Measurements from ENCODE around the gene FOXL1. TPM values are rescaled to one million over a fixed set of nuclear protein-coding genes. Genes with fewer than 3 reads are reported as not detected.

The FOXL1 gene
- total RNA-seq, 1 donor from 2014 or later = 0.81 TPM

DNA sequence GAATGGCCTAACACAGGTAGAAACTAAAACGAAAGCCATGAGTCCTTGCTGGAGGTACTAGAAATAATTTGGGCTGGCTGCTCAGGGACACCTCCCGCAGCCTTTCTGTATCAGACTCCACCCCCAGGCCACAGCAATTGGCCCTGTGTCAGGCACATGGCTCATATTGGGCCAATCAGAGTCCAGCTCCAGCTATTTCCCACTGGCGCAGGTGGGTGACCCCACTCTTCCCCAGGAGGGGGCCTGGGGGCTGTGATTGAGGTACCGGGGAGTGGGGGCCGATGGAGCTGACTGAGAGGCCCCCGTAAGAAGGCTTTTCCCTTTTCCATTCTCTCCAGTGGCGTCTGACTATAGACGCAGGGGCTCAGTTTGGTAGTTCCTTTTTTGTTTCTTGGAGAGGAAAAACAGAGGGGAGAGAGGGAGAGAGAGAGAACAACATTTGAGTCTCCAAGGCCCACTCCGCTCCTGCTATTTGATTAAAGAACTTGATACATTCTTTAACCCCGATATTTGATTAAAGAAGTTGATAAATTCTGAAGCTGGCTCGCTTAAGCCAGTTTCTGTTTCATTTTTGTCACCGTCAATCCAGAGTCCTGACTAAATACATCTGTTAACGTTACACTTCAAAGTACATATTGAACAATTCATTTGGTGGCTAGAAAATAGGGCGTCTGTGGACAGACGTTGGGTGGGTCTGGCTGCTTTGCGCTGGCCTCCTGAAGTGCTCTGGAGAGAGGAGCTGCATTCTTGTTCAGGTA lies 26.3 kb downstream of the FOXL1 start:
- intact Hi-C loops (cut with DNase I) = no loop called here
- peaks cover 4% of the 10 kb centered on the region for H3K27me3 ChIP-seq
- H3K27ac ChIP-seq = no peak overlapping the region
- peak; percentile 78 for ATAC-seq
- no peaks in the 10 kb centered on the region for H3K4me1 ChIP-seq
- H3K36me3 ChIP-seq = no peaks in the 10 kb centered on the region
- TF ChIP-seq, protein P1, sequence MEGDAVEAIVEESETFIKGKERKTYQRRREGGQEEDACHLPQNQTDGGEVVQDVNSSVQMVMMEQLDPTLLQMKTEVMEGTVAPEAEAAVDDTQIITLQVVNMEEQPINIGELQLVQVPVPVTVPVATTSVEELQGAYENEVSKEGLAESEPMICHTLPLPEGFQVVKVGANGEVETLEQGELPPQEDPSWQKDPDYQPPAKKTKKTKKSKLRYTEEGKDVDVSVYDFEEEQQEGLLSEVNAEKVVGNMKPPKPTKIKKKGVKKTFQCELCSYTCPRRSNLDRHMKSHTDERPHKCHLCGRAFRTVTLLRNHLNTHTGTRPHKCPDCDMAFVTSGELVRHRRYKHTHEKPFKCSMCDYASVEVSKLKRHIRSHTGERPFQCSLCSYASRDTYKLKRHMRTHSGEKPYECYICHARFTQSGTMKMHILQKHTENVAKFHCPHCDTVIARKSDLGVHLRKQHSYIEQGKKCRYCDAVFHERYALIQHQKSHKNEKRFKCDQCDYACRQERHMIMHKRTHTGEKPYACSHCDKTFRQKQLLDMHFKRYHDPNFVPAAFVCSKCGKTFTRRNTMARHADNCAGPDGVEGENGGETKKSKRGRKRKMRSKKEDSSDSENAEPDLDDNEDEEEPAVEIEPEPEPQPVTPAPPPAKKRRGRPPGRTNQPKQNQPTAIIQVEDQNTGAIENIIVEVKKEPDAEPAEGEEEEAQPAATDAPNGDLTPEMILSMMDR (IDR thresholded peaks at IDR 0.05) = no peak
- no peak for DNase-seq
- H3K4me3 ChIP-seq = peak overlapping the region; percentile 37
- no peaks in the 10 kb centered on the region for H3K9me3 ChIP-seq

GRCh38 chr16:86605950-86606349 lies 27.6 kb downstream of the FOXL1 start:
- Histone ChIP-seq H3K9me3 (no peaks in the 10 kb centered on the region), H3K36me3 (no peaks in the 10 kb centered on the region), H3K4me3 (no peak overlapping the region), H3K4me1 (no peaks in the 10 kb centered on the region), H3K27ac (no peak overlapping the region), H3K27me3 (no peaks in the 10 kb centered on the region)
- DNase-seq = no peak
- TF ChIP-seq, protein P1 (IDR thresholded peaks at IDR 0.05) = no peak
- no peak for ATAC-seq
- intact Hi-C loops (cut with DNase I) = no loop called here

DNA sequence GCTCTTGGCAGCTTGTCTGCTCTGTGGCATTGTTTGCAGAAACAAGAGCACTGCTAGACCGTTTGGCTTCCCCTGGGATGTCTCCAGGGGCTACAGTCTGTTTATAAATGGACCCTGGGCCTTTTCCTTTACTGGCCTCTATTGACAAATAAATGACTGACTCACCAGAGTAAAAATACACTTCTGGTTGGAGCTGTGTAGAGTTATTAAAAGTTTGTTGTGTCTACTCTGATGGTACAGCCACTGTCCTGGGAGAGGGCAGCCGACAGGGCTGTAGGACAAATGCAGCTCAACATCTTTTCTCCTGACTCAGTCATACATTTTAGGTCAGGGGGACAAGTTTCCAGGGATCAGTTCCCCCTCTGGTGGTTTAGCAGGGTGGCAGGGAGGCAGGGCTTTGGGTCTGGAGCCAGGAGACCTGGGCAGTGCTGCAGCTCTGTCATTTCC lies 30.0 kb downstream of the FOXL1 start:
- ATAC-seq (no peak), DNase-seq (no peak)
- Histone ChIP-seq H3K27me3 (no peaks in the 10 kb centered on the region), H3K27ac (no peak overlapping the region), H3K4me1 (no peaks in the 10 kb centered on the region), H3K36me3 (no peaks in the 10 kb centered on the region), H3K4me3 (no peak overlapping the region), H3K9me3 (no peaks in the 10 kb centered on the region)
- intact Hi-C loops (cut with DNase I) = no loop called here
- TF ChIP-seq, protein P1 (IDR thresholded peaks at IDR 0.05) = no peak

DNA sequence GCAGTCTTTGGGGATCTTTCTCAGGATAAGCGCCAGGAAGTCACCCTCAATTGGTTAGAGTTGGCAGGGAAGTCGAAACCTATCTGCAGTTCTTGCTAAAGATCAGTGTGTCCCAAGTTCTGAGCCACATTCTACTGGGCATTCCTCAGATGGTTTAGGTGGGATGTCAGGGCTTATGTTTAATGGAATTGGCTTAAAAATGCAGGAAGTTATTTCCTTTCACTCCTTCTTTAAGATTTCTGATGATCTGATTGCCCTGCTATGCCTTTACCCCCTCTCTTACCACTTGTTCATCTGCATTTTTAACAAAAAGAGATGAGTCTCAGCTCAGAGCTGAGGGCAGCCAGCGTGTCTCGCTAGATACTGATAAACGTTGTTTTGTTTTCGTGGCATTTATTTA lies 30.8 kb downstream of the FOXL1 start:
- TF ChIP-seq, protein P1 (IDR thresholded peaks at IDR 0.05) = no peak
- ATAC-seq (no peak), DNase-seq (no peak)
- no peaks in the 10 kb centered on the region for H3K36me3 ChIP-seq
- no peaks in the 10 kb centered on the region for H3K27me3 ChIP-seq
- H3K27ac ChIP-seq = no peak overlapping the region
- intact Hi-C loops (cut with DNase I) = no loop called here
- no peak overlapping the region for H3K4me3 ChIP-seq
- H3K9me3 ChIP-seq = no peaks in the 10 kb centered on the region
- H3K4me1 ChIP-seq = no peaks in the 10 kb centered on the region

DNA sequence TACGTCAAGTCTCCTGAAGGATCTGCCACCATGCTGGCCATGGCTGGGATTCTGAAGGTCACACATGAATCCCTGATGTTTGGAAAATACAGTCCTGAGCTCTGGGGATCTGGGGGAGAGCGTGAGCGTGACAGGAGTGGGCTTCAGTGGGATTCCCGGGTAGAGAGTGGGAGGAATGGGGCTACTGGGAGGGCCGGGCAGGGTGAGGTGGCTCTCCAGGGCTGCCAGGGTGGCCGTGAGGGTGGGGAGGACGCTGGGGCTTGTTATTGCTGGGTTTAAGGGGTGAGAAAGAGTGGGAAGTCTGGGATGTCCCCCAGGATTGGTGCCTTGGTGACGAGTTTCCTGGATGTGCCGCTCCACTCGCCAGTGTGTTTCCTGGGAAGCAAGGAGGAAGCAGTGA lies 31.3 kb downstream of the FOXL1 start:
- no peak for DNase-seq
- H3K4me3 ChIP-seq = no peak overlapping the region
- intact Hi-C loops (cut with DNase I) = no loop called here
- no peak for ATAC-seq
- no peaks in the 10 kb centered on the region for H3K4me1 ChIP-seq
- no peaks in the 10 kb centered on the region for H3K36me3 ChIP-seq
- TF ChIP-seq, protein P1 (IDR thresholded peaks at IDR 0.05) = no peak
- H3K9me3 ChIP-seq = no peaks in the 10 kb centered on the region
- no peak overlapping the region for H3K27ac ChIP-seq
- no peaks in the 10 kb centered on the region for H3K27me3 ChIP-seq
